GM18858 (cell line): ENCODE results near the gene IFT57.
"Not testable (repeated sequence)": the region's sequence is repeated elsewhere in the genome, so short reads cannot be mapped to it uniquely, and the experiment has no call there.

Source experiments
- ATAC-seq: cut with Tn5 transposase; IDR thresholded peaks from one replicate; pipeline ENCODE4 v1.9.1; 2021; ENCODE audit not compliant: unreplicated experiment

IFT57 gene

DNA sequence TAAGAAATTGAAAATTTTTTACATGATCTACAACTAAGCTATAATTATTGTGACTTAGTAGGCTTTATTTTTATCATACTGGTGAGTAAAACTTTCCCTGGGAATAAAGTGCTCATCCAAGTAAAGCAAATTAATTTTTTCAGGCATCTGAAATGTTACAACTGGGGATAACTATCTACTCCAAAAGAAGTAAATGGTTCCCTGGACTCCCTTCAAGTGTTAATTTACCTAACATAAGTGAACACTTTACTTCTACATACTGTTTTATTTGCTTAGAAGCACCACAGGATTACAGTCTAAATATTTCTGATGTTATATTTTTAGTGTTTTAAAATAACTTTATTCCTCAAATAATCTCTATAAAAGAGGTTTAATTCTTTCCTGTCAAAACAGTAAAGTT lies 57.8 kb downstream of the IFT57 start:
- no peak for ATAC-seq

DNA sequence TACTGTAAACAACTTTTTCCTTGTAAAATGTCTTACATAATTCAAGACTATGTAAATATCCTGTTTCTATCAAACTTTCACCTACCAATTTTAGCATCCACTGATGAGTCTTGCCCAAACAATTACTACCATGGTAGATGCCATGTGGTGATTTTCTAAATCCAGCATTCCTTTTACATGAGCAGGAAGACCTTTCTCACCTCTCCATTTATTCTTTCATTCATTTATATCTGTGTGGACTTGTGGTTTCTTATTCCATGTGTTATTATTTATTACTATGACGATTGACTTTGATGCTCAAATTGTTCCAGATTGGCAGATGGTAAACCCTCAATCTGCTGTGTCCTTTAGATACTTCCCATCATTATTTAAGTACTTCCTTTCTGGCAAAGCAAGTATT lies 62.4 kb downstream of the IFT57 start:
- ATAC-seq, result no peak

DNA sequence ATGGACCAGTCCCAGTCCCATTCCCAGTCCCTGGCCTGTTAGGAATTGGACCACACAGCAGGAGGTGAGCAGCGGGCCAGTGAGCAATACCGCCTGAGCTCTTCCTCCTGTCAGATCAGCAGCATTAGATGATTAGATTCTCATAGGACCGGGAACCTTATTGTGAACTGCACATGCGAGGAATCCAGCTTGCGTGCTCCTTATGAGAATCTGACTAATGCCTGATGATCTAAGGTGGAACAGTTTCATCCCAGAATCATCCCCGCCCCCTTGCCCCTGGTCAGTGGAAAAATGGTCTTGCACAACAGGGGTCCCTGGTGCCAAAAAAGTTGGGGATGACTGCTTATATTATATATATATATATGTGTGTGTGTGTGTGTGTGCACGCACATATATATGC lies 63.1 kb downstream of the IFT57 start:
- ATAC-seq, result no peak

DNA sequence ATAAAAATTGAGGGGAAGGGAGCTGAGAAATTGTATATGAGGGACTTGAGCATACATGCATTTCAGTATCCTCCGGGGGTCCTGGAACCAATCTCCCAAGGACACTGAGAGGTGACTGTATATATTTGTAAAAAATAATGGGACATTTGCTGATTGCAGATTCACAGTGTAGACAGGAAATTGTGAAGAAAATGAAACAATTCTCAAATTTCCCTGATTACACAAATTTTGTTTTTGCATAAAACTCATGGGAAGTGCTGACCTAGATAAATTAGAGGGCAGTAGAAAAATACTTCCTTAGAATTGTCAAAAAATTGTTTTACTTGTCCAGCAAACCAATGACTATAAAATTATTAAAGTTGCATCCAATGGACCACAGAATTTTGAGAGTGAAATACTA lies 64.0 kb downstream of the IFT57 start:
- no peak for ATAC-seq

DNA sequence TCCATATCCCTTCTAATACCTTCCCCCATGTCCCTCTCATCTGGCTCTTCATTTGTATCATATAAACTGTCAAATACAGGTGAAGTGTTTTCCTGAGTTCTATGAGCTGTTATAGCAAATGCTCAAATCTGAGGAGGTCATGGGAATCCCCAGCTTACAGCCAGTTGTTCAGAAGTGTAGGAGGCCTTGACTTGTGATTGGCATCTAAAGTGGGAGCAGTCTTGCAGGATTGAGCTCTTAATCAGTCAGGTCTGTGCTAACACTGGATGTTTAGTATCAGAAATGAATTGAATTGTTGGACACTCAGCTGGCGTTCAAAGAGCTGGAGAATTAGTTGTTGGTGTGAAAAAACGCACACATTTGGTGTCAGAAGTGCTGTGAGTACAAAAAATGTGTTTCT lies 65.0 kb downstream of the IFT57 start:
- ATAC-seq, result no peak

DNA sequence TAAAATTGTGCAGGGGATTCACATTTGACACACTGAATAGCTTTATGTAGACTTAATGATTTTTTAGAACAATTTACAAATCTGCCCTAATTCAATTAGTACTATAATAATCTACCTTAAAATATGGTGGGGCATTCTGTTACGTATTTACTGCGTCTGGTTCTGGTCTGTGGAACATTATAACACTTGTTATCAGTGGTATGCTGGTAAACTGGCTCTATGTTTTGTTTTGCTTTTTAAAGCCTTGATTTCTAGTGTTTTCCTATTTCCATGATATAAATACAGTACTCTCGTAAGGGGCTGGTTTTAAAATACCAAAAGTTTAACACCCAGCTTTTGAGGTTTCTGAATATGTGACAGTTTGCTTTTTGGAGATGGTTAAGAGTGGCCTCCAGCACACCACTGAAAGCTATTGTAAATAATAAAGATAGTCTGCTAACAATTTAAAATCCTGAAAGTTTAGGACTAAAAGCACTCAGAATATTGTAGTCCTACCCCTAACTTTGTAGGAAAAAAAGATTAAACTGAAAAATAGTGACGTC lies 65.8 kb downstream of the IFT57 start:
- no peak for ATAC-seq

DNA sequence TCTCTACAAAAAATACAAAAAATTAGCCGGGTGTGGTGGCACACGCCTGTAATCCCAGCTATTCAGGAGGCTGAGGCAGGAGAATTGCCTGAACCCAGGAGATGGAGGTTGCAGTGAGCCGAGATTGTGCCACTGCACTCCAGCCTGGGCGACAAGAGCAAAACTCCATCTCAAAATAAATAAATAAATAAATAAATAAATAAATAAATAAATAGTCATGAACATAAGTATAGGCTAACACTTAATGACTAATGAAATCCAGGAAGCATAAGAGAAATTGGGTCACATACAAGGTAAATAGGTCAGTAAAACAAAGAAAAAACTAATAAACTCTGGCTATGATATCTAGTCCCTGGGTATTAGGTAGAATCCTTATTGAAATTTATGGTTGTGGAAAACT lies 66.6 kb downstream of the IFT57 start:
- ATAC-seq, result not testable (repeated sequence)

DNA sequence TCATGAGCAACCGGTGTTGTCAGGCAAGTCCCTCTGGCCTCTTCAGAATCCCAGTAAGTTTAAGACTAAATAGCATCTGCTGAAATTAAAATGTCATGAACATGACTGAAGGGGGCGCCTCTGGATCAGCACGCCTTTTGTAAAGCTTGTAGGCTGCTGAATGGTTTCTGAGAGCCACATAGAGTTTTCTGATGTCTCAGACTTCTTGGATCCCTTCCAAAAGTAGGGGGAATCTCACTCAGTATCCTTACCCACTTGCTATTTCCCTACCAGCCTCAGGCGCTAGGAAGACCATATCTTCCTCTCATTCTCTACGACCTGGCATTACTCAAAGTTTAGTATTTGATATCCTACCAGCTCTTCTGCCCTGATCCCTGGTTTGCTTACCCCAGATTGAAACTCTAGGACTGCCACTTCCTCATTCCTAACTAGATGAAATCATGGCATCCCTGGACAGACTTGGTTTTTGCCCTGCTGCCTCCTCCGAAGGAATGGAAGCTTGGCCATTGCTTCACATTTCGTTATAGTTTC lies 68.7 kb downstream of the IFT57 start:
- no peak for ATAC-seq

DNA sequence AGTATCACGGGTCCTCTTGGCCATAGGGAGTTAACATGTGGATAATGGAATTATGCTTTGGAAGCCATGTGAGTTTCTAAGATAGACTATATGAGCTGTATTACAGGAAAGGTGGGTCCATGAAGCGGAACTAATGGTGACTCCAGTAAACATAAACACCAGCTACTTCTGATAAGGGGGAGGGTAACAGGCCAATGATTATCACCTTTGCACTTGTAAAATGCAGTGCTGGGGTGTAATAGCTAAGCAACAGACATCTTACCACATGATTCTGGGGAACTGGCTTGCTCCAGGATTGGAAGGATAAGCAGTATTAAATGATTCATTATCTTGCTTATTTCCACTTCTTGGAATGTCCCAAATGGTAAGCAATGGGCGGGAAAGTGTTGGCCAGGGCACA lies 70.0 kb downstream of the IFT57 start:
- no peak for ATAC-seq

DNA sequence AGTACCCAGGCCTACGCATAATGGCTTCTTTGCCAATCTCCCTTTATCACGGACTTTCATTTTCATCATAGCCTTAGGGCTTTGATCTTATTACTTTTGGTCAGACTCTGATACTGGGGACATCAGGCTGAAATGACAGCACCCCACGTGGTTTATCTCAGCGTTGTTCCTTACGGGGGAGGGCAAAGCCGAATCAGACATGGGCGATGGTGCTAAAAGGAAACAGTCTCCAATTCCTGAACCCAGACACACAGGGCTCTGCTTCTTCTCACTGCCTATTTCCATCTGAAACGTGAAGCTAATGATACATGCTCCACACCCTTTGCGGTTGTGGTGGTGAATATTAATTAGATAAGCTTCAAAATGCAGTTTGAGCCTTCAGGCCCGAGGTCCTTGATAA lies 72.0 kb downstream of the IFT57 start:
- no peak for ATAC-seq

DNA sequence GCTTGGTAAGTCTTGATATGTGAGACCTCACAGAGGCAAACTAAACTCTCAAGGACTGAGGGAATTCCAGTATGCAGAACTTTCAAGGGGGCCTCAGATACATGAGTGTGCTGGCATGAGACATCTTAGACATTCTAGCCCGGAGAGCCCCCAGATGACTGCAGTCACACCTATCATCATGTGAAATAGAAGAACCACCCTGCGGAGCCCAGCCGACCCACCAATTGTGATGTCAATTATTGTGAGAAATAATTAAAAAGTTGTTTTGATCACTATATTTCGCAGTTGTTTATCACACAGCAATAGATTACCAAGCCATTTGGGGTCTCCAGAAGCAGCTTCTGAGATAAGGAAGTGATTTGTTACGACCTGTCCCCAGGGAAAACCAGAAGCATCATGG lies 76.1 kb downstream of the IFT57 start:
- ATAC-seq, result no peak

DNA sequence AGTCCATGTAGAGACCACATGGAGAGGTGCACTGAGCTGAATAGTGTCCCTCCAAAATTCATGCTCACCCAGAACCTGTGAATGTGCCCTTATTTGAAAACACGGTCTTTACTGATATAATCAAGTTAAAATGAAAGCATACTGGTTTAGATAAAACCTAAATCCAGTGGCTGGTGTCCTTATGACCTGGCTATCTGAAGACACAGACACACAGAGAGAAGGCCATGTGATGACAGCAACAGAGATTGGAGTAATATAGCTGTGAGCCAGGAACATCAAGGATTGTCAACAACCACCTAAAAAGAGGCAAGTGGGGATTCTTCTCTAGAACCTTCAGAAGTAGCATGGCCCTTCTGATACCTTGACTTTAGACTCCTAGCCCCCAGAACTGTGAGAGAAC lies 76.6 kb downstream of the IFT57 start:
- ATAC-seq, result no peak

DNA sequence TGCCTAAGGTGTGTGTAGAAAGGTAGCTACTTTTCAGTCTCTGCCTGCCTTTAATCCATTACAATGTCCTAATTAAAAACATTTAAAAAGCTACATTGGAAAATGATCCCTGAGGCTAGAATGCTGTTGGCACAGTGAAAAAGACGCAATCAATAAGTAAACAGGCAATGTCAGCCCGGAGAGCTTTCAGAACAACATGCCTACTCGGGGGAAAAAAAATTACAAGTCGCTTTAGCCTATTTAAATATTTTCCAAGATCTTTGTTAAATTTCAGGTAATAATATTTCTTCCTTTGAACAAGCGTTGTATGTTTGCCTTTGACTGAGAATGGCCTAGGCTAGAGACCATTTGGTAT lies 84.8 kb downstream of the IFT57 start:
- no peak for ATAC-seq

DNA sequence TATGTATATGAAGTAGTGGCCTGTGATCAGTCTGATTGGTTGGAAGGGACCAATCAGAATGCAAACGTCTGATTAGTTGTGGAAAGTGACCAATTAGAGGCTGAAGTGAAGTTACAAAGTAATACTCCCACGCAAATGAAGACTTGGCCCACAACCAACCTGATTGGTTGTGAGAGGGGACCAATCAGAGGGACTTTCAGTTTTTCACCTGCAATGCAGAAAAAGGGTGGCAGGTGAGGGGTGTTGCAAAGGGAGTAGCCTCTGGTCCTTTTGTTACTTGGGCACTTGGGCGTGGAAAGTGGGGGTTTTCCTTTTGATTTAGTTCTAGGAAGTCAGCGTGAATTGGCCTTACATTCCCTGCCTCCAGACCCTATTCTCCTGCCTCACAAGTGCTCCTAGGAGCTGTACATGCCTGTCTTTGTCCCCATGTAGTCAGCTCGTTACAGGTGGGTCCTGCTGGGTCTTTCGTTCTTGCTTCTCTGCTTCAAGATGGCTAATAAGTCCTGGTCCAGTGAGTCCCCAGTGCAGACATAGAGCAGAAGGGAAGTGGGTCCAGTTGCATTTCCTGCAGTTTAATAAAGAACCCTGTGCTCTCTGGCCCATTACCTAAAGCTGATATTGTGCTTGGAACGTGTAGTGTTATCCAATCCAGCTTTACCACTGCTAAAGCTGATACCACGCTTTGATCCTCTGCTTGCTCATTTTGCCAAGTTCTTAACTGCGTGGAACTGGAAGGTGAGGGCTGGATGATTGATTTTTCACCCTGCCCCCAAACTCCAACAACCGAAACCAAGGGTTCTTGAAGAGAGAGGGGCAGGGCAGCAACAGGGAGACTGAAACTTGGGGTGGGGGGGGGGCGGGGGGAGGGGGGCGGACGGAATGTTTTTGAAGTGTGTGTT lies 85.4 kb downstream of the IFT57 start:
- no peak for ATAC-seq

DNA sequence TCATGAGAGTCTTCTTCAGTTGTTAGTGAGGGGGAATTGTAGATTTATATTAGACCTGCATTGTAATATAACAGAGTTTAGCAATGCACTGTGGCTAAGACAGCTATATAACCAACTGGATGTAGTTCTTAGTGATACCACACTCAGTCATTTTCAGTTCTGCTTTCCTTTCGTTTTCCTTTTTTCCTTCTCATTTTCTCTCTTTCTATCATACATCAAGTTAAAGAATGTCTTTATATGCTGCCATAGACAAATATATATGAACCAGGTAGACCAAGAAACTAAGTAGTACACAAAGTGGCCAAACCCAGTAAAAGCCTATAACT lies 87.7 kb downstream of the IFT57 start:
- ATAC-seq, result peak; percentile 33

DNA sequence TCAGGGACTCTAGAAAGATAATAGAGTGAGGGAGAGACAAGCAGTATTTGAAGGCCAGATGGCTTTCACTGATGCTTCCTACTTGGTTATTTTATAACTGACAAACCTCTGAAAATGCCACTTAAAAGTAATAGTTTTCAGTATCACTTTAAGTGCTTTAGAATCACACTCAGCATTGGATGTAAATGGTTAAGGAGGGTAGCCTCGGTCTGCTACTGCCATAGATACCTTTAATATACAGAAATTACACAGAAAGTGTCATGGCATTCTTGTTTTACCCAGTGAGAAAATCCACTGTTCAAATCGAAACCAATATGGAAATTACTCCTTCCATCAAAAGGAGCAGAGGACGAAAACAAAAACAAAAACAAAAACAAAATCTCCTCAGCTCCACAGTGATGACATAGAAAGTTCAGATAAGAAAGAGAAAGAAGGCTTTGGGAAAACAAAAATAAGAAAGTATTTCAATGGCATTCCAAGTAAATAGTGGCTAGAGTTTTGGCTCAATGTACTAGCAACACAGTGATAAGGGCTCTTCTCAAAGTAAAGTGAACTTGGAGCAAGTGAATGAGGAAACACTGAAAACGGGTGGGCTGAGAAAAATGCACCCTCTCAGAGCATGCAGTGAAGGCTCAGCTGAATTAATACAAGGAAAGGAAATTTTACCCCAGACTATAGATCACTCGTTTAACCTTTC lies 88.2 kb downstream of the IFT57 start:
- ATAC-seq, result peak; percentile 32

DNA sequence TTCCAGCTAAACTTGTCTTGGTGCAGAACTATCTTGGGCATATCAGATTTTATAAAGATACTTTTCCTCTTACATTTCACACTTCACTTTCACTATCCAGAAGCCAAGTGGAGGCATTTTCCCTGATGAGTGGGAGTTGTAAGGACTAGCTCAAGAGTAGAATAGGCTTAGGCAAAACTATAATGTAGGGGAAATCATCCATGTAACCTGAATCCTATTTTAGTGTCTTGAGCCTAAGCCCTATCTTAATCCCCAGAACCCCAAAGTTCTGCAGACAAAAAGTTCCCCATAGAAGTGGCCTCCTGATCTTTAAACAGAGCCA lies 89.2 kb downstream of the IFT57 start:
- no peak for ATAC-seq

DNA sequence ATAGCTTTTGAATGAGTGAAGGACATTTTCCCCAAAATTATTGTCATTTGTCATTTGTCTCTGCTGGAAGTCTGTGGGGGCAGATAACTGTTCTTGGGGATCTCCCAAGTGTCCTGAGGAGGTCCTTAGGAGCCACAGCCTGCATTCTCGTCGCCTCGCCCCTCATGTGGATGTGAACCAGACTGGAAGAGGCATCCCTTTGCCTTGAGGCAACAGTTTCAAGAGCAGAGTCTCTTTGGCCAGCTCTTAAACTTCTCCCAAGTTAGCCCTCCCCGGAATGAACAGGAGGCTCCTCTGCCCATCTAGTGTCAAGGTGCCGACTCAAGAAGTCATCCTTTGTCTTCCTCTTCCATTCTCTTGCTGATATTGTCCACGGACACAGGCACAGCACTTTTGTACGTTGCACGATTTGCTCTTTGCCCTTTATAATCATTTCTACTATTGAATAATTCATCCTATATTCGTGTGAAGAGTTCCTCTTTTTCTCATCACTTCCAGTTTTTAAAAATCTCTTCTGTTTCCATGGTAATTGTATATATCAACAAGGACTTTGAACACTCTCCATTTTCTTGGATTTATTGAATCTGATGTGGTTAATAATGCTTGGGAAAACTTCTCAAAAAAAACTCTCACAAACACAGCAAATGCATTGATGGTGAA lies 90.6 kb downstream of the IFT57 start:
- ATAC-seq, result no peak

DNA sequence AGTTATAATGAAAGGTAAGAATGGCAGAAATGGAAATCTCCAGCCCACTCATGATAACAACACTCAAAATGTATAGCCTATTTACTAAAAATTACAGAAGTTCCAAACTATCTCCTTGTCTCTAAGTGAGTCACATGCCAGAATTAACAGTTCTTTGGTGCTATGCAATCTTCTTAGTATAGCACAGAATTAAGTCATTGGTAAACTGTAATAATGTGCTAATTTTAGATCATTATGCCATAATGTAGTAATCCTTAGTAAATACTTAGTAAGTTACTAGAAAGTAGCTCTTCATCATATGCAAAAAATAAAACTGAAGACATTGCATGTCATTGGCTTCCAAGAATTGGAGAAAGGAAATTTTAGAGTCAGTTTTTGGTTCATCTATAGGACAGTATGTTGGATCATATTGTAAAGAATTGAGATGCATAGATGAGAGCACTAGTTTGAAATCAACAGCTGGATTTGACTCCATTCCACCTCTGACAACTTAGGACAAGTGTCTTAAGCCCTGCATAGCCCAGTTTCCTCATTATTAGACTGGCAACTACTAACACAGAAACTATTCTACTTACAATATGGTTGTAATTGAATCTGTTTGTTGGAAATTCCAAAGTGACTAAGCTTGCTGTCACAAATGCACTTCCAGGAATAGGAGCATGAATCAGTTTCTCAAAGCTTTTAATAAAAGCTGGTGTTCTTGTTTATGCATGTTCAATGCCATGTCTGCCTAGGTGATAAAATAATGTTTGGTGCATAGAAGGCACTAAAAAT lies 91.3 kb downstream of the IFT57 start:
- ATAC-seq, result no peak

DNA sequence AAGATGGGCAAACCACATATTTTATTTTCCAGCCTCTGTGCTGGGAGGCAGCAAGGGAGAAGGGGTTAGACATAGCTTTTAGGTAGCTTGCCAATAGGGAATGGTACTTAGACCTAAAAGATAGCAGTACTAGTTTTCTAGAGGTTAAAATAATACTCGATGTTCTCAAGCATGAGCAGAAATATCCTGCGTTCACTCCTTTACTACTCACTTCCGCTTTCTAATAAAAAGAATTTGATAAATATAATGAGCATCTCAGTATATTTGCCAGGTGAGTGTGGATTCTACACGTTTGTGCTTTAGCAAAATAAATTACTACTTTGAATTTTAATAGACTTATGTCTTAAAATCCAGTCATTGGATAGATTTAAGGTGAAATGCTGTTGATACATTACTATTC lies 92.0 kb downstream of the IFT57 start:
- ATAC-seq, result no peak
